Epithelial cell of proximal tubule (primary cell): ENCODE results near the gene RBM33. TPM values are rescaled to one million over a fixed set of nuclear protein-coding genes. Genes with fewer than 3 reads are reported as not detected.

Experiments used
- DNase-seq: peaks from one replicate; pipeline ENCODE4 v3.0.0-alpha.2; 2011; ENCODE audit warnings: low read depth
- H3K4me3 ChIP-seq: 2 replicates; pipeline ENCODE4 v1.5.1; 2011; ENCODE audit warnings: low read depth, mild to moderate bottlenecking, low read length
- CTCF ChIP-seq: conservative IDR thresholded peaks from 2 replicates; pipeline ENCODE4 v1.5.1; 2012; ENCODE audit warnings: low read depth, mild to moderate bottlenecking, low read length
- total RNA-seq: library from RNA; depleted of rRNA; stranded (reverse); fragments of >200 nt; gene quantifications from 2 replicates; pipeline ENCODE4 v1.2.3, GENCODE V29; 2015

The RBM33 gene
- total RNA-seq, 1 donor from 2014 or later = 18.0 TPM

- DNase-seq = no peak
- no peak for TF ChIP-seq CTCF
- no peak overlapping the region for H3K4me3 ChIP-seq
Measured at GRCh38 chr7:155791836-155792235, 147.4 kb downstream of the RBM33 start.

GRCh38 chr7:155792315-155792960 is 148.0 kb downstream of the RBM33 start:
- no peak for DNase-seq

GRCh38 chr7:155792999-155793560 is 148.6 kb downstream of the RBM33 start:
- no peak overlapping the region for H3K4me3 ChIP-seq
- no peak for DNase-seq
- no peak for TF ChIP-seq CTCF

More at GRCh38 chr7:155792315-155792960, 148.0 kb downstream of the RBM33 start:
- H3K4me3 ChIP-seq = no peak overlapping the region
- no peak for TF ChIP-seq CTCF

- TF ChIP-seq CTCF = no peak
- DNase-seq = no peak
Measured at GRCh38 chr7:155793720-155794119, 149.3 kb downstream of the RBM33 start.

GRCh38 chr7:155794196-155794595 is 149.7 kb downstream of the RBM33 start:
- TF ChIP-seq CTCF = no peak
- H3K4me3 ChIP-seq = no peak overlapping the region
- no peak for DNase-seq

More at GRCh38 chr7:155793720-155794119, 149.3 kb downstream of the RBM33 start:
- H3K4me3 ChIP-seq = no peak overlapping the region

- H3K4me3 ChIP-seq = no peak overlapping the region
- TF ChIP-seq CTCF = no peak
- no peak for DNase-seq
Measured at GRCh38 chr7:155795401-155795800, 150.9 kb downstream of the RBM33 start.

GRCh38 chr7:155795951-155796350 is 151.5 kb downstream of the RBM33 start:
- H3K4me3 ChIP-seq = no peak overlapping the region
- no peak for DNase-seq
- no peak for TF ChIP-seq CTCF
